Subcutaneous abdominal adipose tissue (tissue), 5 donors: Measurements from ENCODE around the gene NUDC.
A peak's percentile ranks its signal among the peaks of the same experiment; 100 is the strongest.
"Not testable (repeated sequence)": the region's sequence is repeated elsewhere in the genome, so short reads cannot be mapped to it uniquely, and the experiment has no call there.

ENCODE experiments used
- H3K27ac ChIP-seq: one replicate; pipeline ENCODE4 v1.7.0; 2013; ENCODE audit warnings: low read depth, mild to moderate bottlenecking, inconsistent platforms, low read length, moderate library complexity
- H3K27me3 ChIP-seq, 5 donors: one replicate each; pipeline ENCODE4 v1.7.0; 2013; ENCODE audit warnings: low read length in 5 of 5, inconsistent platforms in 1 of 5; ENCODE audit not compliant: control insufficient read depth in 5 of 5, insufficient read depth in 4 of 5
- H3K36me3 ChIP-seq, 5 donors: one replicate each; pipeline ENCODE4 v1.7.0; 2013; ENCODE audit warnings: low read length in 5 of 5; ENCODE audit not compliant: control insufficient read depth in 5 of 5, insufficient read depth in 5 of 5
- H3K4me1 ChIP-seq, 5 donors: one replicate each; pipeline ENCODE4 v1.7.0; 2013; ENCODE audit warnings: low read length in 5 of 5, mild to moderate bottlenecking in 3 of 5, moderate library complexity in 1 of 5; ENCODE audit not compliant: control insufficient read depth in 5 of 5, insufficient read depth in 5 of 5
- H3K4me3 ChIP-seq, 5 donors: one replicate each; pipeline ENCODE4 v1.7.0; 2013; ENCODE audit warnings: low read length in 5 of 5, low read depth in 1 of 5
- H3K9ac ChIP-seq, 5 donors: one replicate each; pipeline ENCODE4 v1.7.0; 2013; ENCODE audit warnings: low read length in 5 of 5, mild to moderate bottlenecking in 4 of 5, moderate library complexity in 3 of 5
- H3K9me3 ChIP-seq, 5 donors: one replicate each; pipeline ENCODE4 v1.7.0; 2013; ENCODE audit warnings: low read length in 5 of 5; ENCODE audit not compliant: control insufficient read depth in 5 of 5
- donor health status: healthy.
- donor health status: healthy.
- donor health status: healthy.
- donor health status: healthy.
- donor health status: healthy.

Gene NUDC

GRCh38 chr1:26976621-26977510 is 55.3 kb downstream of the NUDC start:
- Histone ChIP-seq H3K9me3 (no peaks in the 10 kb centered on the region), H3K4me1 (no peaks in the 10 kb centered on the region), H3K4me3 (no peak overlapping the region), H3K27me3 (peaks cover 0 to 7% (median 0%) of the 10 kb centered on the region in 5 donors), H3K36me3 (no peaks in the 10 kb centered on the region), H3K27ac (no peak overlapping the region), H3K9ac (no peak overlapping the region)

GRCh38 chr1:26978901-26979300 is 57.4 kb downstream of the NUDC start:
- Histone ChIP-seq H3K36me3 (no peaks in the 10 kb centered on the region), H3K9ac (no peak overlapping the region), H3K27ac (no peak overlapping the region), H3K9me3 (no peaks in the 10 kb centered on the region), H3K4me3 (no peak overlapping the region), H3K27me3 (peaks cover 0 to 13% (median 5%) of the 10 kb centered on the region in 5 donors), H3K4me1 (no peaks in the 10 kb centered on the region)

DNA sequence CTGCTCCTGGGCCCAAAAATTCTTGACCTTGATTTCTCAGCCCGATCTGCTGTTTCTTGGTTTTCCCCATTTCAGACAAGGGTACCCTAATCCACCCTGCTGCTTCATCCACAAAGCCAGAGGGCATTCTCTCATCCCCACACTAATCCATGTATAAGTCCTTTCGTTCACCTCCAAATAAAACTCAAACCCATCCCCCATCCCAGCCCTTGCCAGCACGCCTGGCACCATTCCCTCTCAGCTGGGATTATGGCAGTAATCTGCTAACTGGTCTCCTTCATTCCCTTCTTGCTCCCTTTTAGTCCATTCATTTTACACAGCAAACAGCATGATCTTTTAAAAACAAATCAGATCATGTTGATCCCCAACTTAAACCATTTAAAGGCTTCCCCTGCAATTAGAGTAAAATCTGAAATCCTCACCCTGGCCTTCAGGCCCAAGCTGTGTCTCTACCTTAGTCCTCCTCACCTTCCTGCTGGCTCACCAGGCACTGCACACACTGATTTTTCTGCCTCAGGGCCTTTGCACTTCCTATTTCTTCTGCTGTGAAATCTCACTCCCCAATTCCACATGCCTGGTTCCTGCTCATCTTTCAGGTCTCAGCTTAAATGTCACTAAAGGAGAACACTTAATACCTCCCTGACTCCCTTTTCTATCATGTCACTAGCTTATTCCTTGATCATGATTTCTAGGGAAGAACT is 59.8 kb downstream of the NUDC start:
- H3K36me3 ChIP-seq, result no peaks in the 10 kb centered on the region
- H3K27ac ChIP-seq, result no peak overlapping the region
- no peaks in the 10 kb centered on the region for H3K9me3 ChIP-seq
- peaks cover 0 to 13% (median 7%) of the 10 kb centered on the region in 5 donors for H3K27me3 ChIP-seq
- no peaks in the 10 kb centered on the region for H3K4me1 ChIP-seq
- H3K9ac ChIP-seq, result no peak overlapping the region
- H3K4me3 ChIP-seq, result no peak overlapping the region

GRCh38 chr1:26983863-26984262 is 62.3 kb downstream of the NUDC start:
- Histone ChIP-seq H3K27me3 (peaks cover 0 to 14% (median 9%) of the 10 kb centered on the region in 5 donors), H3K36me3 (no peaks in the 10 kb centered on the region), H3K4me1 (no peaks in the 10 kb centered on the region), H3K9me3 (no peaks in the 10 kb centered on the region), H3K27ac (no peak overlapping the region), H3K4me3 (no peak overlapping the region), H3K9ac (no peak overlapping the region)

- Histone ChIP-seq H3K36me3 (no peaks in the 10 kb centered on the region), H3K27ac (no peak overlapping the region), H3K9me3 (no peaks in the 10 kb centered on the region), H3K9ac (no peak overlapping the region), H3K4me3 (no peak overlapping the region), H3K27me3 (peaks cover 0 to 14% (median 9%) of the 10 kb centered on the region in 5 donors), H3K4me1 (no peaks in the 10 kb centered on the region)
Observed at GRCh38 chr1:26984291-26984690, 62.7 kb downstream of the NUDC start.

DNA sequence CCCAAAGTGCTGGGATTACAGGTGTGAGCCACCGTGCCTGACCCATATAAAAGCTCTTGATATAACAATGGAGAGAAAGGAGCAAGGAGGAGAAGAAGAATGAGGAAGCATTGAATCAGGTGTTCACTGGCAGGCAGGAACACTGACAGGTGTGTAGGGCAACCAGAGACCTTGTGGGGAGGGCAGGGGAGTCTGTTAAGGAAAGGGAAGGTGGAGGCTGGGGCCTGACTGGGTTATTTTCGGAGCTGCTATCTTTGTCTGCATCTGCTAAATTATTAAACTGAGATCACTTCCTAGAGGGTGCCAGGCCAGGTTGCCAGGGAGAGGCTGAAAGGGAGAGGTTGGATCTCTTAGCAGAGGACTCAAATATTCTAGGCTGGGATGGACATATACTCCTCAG is 65.1 kb downstream of the NUDC start:
- Histone ChIP-seq H3K27ac (no peak overlapping the region), H3K27me3 (peaks cover 6 to 17% (median 13%) of the 10 kb centered on the region in 5 donors), H3K9ac (peak overlapping the region in 1 of 5 donors; percentile 30), H3K4me1 (no peaks in the 10 kb centered on the region), H3K36me3 (no peaks in the 10 kb centered on the region), H3K4me3 (no peak overlapping the region), H3K9me3 (no peaks in the 10 kb centered on the region)

DNA sequence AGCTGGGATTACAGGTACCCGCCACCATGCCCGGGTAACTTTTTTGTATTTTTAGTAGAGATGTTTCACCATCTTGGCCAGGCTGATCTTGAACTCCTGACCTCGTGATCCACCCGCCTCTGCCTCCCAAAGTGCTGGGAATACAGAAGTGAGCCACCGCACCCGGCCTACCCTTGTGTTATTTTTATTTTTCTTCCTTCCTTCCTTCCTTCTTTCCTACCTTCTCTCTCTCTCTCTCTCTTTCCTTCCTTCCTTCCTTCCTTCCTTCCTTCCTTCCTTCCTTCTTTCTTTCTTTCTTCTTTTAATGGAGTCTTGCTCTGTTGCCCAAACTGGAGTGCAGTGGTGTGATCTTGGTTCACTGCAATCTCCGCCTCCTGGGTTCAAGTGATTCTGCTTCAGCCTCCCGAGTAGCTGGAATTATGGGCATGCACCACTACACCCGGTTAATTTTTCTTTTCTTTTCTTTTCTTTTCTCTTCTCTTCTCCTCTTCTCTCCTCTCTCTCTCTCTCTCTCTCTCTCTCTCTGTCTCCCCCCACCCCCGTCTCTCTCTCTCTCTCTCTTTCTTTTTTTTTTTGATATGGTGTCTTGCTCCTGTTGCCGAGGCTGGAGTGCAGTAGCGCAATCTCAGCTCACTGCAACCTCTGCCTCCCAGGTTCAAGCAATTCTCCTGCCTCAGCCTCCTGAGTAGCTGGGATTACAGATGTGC is 68.0 kb downstream of the NUDC start:
- Histone ChIP-seq H3K27me3 (peaks cover 14 to 22% (median 17%) of the 10 kb centered on the region in 5 donors), H3K4me1 (peaks cover 0 to 15% (median 8%) of the 10 kb centered on the region in 5 donors)
- H3K9me3 ChIP-seq, H3K9ac ChIP-seq, H3K4me3 ChIP-seq, H3K36me3 ChIP-seq, H3K27ac ChIP-seq: not testable (repeated sequence)

GRCh38 chr1:26991310-26992116 is 70.0 kb downstream of the NUDC start:
- H3K9me3 ChIP-seq, result no peaks in the 10 kb centered on the region
- H3K27me3 ChIP-seq, result peaks cover 21 to 38% (median 33%) of the 10 kb centered on the region in 5 donors
- H3K36me3 ChIP-seq, result no peaks in the 10 kb centered on the region
- H3K27ac ChIP-seq, result no peak overlapping the region
- H3K4me3 ChIP-seq, result no peak overlapping the region
- H3K9ac ChIP-seq, result no peak overlapping the region
- H3K4me1 ChIP-seq, result peaks cover 0 to 22% (median 11%) of the 10 kb centered on the region in 5 donors

- Histone ChIP-seq H3K4me3 (peak within 1 kb of the TSS in 3 of 5 donors; percentile 43 to 59 (median 49)), H3K27me3 (peaks cover 21 to 39% (median 33%) of the 10 kb centered on the region in 5 donors), H3K9me3 (no peaks in the 10 kb centered on the region), H3K4me1 (peaks cover 2 to 32% (median 19%) of the 10 kb centered on the region in 5 donors), H3K36me3 (no peaks in the 10 kb centered on the region), H3K9ac (peak within 1 kb of the TSS in 2 of 5 donors; percentile 20 to 35), H3K27ac (no peak within 1 kb of the TSS)
Observed at GRCh38 chr1:26993237-26994019, 71.9 kb downstream of the NUDC start, which contains the start of gene TRNP1. TSS of gene TRNP1 (plus strand) at chr1:26993692. CDS start at chr1:26993787, 95 bp downstream.
